SHP77 treated with DMSO at 0.1 percent for 48 hours (cell line): ENCODE measurements around the gene PRKAG3.

Experiments used
- DNase-seq: peaks from one replicate; lab custom pipeline; 2025; lab: John Stamatoyannopoulos, UW

Gene PRKAG3

DNA sequence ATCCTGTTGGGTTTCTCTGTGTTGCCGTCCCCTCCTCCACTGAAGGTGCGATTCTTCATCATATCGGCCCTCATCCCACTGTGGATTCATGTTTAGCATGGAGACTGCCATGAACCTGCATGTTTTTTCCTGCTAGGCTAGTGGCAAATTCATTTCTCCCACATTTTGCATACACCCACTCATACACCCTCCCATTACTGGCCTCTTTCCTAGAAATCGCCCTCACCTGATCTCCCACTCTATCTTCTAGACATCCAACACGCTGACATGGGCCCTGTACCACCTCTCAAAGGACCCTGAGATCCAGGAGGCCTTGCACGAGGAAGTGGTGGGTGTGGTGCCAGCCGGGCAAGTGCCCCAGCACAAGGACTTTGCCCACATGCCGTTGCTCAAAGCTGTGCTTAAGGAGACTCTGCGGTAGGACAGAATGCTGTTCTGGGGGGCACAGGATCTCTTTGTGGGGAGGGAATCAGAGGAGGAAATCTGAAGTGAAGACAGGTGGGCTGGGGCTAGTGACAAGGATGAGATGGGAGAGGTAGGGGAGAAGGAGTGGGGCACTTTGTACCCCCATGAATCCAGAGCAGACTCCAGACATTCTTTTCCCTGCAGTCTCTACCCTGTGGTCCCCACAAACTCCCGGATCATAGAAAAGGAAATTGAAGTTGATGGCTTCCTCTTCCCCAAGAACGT is 17.7 kb downstream of the PRKAG3 start:
- DNase-seq: no peak

DNA sequence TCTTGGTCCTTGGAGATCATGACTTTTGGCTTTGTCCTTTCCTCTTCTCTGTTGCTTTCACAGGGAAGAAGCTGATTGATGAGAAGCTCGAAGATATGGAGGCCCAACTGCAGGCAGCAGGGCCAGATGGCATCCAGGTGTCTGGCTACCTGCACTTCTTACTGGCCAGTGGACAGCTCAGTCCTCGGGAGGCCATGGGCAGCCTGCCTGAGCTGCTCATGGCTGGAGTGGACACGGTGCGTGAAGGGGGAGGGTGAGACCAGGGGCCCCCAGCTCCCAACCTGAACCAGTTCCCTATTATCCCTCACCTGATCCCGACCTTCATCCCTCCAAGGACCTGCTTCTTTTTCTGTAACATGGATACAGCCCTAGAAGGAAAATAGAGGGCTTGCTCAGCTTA is 18.7 kb downstream of the PRKAG3 start:
- no peak for DNase-seq

DNA sequence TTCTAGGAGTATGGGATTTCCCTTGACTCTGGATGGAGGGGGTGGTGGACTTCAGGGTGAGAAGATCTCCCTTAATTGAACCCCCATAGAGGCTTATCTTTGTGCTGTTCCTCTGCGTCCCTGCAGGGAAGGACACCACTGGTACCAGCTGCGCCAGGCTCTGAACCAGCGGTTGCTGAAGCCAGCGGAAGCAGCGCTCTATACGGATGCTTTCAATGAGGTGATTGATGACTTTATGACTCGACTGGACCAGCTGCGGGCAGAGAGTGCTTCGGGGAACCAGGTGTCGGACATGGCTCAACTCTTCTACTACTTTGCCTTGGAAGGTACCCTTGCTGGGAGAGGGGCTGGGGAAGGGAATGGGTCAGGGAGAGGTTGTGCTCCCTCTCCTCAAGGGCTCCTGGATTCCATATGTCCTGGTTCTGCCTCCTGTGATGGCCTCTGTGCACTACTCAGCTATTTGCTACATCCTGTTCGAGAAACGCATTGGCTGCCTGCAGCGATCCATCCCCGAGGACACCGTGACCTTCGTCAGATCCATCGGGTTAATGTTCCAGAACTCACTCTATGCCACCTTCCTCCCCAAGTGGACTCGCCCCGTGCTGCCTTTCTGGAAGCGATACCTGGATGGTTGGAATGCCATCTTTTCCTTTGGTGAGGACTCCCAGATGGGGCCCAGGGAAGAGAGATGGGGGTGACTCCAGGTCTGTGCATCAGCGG is 19.3 kb downstream of the PRKAG3 start:
- no peak for DNase-seq

DNA sequence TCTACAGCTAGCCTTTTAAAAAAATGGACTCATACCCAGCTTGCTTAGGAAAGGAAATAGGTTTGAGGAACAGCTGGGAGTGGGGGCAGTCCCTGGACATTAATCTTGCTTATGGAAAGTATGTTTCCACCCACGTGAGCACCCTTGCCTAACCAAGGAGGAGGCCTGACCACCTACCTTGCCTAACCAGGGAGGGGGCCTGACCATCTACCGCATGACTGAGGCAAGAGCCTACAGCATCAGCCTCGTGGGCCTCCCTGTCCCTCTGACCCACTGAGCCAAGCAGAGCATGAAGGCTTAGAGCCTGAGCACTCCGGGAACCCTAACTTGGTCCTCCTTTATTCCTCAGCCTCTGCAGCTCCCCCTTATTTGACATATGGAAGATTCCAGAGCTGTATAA is 20.2 kb downstream of the PRKAG3 start:
- no peak for DNase-seq

DNA sequence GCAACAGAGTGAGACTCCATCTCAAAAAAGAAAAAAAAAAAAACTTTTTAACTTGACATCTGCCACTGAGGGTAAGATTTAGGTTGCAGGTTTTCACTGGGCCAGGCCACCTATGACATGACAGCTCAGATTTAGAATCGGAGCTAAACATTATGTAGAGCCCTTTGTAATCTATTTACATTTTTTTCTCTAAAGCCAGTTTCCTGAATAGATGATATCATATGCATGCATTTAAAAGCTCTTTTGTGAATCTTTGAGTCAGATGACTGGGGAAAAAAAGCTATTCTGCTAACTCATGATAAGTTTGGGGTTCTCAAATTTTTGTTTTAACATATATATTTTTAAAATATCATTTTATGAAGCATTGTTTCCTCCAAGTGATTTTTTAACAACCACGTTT is 21.3 kb downstream of the PRKAG3 start:
- no peak for DNase-seq

DNA sequence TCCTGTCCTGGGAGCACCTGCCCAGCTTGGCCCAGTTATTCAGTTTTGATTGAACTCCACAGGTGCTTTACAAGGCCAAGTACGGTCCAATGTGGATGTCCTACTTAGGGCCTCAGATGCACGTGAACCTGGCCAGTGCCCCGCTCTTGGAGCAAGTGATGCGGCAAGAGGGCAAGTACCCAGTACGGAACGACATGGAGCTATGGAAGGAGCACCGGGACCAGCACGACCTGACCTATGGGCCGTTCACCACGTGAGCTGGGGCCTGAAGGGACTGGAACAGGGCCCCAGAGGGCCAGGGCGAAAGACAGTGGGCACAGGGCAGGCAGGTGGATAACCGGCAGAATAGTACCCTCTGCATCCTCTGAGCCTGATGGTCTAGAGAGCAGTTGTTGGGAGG is 22.1 kb downstream of the PRKAG3 start:
- DNase-seq: no peak

DNA sequence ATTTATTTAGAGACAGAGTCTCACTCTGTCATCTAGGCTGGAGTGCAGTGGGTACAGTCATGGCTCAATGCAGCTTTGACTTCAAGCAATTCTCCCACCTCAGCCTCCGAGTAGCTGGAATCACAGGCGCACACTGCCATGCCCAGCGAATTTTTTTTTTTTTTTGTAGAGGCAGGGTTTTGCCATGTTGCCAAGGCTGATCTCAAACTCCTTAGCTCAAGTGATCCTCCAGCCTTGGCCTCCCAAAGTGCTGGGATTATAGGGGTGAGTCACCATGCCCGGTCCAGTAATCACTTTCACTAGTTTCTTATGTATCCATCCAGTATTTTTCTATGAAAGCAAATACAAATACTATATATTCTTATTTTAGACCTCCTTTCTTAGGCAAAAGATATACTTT is 24.0 kb downstream of the PRKAG3 start:
- DNase-seq: no peak

DNA sequence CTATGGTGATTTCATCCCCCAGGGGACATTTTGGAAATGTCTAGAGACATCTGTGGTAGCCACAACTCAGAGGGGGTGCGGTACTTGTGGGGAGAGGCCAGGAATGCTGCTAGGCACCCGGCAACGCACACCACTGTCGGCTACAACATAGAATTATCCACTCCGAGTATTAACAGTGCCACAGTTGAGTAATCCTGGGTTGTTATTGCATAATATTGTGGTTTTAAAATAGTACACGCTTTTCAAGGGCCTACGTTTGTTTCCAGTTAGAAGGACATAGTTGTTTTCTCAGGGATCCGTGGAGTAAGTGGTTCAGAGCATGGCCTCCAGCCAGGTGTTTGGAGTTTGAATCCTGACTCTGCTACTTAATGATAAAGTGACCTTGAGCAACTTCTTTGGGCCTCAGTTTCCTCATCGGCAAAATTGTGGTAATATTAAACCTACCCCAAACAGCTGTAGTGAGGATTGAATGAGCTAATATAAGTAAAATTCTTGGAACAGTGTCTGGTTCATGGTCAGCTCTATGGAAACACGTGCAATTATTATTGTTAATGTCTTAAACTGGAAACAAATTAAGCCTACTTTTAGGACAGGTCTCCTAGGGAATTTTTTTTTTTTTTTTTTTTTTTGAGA is 25.1 kb downstream of the PRKAG3 start:
- no peak for DNase-seq

DNA sequence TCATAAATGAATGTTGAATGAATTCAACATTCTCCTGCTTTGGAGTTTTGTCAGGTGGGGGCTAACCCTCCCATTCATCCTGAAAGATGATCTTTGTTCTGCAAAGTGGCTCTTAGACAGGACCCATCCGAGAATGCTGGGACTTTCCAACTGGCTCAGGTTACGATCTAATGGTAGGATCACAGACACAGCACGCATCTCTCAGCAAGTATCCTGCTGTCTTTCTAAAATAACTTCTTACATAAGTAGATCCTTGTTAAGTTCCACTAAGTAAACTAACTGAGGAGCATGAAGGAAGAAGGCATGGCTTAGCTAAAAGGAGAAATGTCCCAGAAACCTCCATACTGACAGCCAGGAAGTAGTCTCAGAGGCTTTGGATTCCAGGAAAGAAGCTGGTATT is 26.0 kb downstream of the PRKAG3 start:
- DNase-seq: no peak

DNA sequence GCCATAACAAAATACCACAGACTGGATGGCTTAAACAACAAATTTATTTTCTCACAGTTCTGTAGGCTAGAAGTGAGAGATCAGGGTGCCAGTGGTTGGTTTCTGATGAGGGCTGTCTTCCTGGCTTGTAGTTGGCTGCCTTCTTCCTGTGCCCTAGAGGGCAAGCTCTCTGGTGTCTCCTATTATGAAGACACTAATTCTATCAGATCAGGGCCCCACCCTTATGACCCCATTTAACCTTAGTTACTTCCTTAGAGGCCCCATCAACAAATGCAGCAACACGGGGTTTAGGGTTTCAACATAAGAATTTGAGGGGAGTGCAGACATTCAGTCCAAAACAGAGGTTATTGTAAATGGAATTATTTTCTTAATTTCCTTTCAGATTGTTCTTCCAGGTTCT is 26.8 kb downstream of the PRKAG3 start:
- no peak for DNase-seq

DNA sequence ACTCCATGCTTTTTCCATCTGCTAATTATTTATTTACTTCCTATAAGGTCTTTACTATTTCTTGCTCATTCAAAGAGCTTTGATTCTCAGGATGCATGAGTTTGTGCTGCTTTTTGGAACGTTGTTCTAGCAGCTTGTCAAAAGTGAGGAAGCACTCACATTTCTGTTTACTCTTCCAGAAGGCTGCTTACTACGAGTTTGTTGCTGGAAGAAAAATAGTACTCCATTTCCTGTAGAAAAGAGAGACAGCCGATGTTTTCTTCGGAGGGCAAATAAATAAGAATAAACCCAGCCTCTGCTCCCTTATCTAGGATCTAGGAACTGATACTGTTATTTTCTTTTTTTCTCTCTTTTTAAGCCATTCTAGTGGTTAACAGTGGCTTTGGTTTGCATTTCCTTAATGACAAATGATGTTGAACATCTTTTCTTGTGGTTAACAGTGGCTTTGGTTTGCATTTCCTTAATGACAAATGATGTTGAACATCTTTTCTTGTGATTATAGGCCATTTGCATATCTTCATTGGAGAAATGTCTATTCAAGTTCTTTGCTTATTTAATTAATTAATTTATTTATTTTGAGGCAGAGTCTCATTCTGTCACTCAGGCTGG is 29.1 kb downstream of the PRKAG3 start:
- no peak for DNase-seq

DNA sequence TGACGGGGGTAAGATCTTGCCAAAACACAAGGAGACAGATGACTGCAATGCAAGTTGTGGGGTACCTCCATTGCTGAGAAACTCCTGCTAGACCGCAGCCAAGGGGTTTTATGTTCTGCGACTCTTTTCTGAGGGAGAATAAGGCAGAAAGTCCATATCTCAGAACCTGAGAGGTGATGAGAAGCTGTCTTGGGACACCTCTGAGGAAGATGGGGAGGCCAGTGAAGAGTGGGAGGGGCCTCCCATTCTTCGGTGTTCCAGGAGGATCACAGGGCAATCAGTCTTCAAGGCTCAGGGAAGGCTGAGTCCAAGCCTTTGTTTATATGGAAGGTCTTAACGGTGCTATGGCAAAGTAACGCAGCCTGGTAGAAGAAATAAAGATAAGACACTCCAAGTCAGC is 31.6 kb downstream of the PRKAG3 start:
- DNase-seq: no peak

DNA sequence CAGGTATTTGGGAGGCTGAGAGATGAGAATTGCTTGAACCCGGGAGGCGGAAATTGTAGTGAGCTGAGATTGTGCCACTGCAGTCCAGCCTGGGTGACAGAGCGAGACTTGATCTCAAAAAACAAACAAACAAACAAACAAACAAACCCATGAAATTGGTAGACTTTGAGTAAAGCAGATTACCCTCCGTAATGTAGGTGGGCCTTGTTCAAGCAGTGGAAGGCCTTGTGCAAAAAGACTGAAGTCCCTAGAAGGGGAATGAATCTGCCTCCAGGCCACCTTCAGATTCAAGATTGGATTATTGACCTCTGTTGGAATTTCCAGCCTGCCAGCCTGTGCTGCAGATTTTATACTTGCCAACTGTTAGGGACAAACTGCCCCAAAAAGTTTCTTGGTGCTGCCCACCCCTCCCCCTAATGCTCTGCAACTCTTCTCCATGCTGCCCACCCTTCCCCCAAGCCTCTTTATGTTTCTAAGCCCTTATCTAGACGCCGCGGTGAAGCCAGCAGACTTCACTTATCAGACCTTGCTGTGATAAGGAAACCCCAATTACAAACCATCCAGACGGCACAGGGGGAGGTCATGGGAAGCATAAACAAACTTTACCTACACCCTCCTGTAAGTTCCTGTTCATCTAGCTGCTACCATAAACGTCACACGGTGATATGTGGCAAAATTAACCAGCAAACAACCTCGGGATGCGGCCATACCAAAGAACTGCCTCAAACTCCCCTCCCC is 32.7 kb downstream of the PRKAG3 start:
- DNase-seq: no peak

DNA sequence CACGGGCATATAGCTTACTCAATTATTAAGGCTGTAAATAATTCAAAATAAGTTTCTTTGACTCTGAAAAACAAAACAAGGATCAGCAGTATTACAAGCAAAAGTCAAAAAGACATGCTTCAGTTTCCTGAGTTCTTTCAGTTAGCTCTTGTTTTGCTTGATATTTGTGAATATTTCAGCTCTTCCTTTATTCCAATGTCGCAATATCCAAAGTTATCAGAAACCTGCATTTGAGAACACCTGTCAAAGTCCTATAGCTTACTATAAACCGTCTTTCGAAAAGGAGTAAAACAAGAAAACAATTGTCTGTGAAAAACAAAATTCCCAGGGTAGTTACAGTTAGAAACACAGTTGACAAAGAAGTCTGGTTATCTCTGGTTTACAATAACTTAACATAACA is 34.9 kb downstream of the PRKAG3 start:
- no peak for DNase-seq

DNA sequence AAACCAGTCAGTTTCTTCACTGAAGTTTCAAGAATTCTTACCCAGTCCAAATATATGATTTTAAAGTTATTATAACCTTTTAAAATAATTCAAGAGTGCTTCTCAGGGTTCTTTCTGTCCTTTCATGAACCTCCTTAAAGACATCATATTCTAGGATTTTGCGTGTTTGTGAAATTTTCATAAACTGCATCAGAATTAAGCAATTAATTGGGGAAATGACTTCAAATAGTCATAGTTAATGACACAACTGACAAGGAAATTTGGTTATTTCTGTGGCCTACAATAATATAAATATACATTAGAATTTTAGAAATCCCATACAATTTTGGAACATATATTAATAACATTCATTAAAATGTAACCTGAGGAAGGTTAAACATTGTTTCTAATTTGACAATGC is 39.2 kb downstream of the PRKAG3 start:
- no peak for DNase-seq

DNA sequence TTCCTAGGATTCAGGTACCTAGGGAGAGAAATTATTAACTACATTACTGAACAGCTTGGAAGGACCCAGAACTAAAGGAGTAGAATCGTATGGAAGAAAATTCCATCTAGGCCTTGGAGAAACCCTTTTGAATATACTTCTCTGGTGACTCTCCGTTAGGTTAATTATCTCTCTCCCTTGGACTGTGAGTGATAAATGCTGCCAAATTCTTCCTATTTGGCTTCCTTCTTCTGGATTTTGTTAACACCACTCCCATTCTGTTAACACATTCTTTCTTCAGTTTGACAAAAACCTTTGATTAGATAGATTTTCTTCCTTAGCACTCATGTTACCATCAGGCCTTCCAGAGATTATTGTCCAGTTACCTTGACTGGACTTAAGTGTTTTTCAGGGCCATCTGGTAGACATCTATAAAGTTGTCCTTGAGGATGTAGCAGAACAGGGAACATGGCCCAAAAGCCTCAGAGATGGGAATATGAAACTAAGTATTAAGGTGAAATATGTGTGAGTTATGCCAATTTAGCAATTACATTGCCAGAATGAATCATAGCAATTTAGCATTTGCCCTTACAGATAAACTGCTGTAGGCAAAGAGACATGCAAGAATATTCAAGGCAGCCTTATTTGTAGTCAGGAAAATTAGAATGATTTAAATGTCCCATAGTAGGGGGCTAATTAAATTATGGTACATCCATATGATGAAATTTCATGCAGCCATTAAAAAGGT is 42.9 kb downstream of the PRKAG3 start:
- DNase-seq: no peak

DNA sequence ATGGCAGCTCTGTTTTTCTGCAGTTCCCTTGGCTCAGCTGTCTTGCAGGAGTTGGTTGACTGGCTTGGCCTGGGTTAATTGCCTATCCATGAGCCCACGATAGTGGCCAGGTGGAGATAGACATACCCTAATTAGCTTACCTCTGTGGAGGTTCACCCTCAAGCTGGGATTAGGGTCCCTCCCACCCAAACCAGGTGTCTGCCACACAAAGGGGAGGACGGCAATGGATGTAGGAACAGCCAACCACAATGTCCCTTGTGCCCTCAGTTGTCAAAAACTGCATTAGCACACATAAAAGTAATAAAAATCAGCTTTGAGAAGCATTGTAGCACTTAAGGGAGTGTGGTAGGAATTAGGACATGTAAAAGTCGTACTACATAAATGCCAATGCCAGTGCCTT is 45.5 kb downstream of the PRKAG3 start:
- no peak for DNase-seq

DNA sequence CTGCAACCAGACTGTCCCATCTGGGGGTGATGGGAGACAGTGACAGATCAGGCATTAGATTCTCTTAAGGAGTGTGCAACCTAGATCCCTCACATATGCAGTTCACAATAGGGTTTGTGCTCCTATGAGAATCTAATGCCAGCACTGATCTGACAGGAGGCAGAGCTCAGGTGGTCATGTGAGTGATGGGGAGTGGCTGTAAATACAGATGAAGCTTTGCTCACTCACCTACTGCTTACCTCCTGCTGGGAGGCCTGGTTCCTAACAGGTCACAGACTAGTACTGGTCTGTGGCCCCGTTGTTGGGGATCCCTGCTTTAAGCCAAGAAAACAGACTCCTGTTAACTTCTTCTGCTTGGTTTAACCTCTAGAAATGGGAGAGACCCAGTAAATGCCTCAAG is 46.5 kb downstream of the PRKAG3 start:
- DNase-seq: no peak

DNA sequence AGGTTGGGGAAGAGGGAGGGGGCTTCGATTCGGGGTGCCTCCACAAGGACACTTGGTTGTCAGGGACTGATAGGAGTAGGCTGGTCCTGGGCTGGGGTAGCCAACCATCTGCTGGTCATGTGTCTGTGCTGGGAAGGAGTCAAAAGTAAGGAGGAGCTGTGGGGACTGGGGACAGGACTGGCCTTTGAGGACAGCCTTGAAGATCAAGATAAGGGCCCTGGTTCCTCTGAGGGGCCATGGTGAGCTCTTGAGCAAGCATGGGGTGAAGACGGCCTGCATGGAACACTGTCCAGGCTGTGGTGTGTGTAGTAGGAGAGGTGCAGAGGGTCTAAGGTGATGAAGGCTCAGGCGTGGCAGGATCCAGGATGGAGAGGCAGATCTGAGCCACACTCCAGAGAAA is 47.9 kb downstream of the PRKAG3 start:
- no peak for DNase-seq

DNA sequence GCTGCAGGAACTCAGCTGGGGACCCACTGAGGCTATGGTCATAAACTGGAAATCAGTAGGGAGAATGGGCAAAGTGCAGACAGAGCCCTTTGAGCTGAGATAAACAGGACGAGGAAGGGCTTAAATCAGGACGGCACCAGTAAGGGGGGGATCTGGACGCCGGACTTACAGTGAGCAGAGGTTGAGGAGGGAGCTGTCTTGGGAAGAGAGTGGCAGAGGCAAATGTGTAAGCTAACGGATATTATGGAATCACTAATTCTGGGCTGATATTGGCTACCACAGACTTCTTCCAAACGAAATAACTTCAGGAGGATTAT is 49.1 kb downstream of the PRKAG3 start:
- no peak for DNase-seq

DNA sequence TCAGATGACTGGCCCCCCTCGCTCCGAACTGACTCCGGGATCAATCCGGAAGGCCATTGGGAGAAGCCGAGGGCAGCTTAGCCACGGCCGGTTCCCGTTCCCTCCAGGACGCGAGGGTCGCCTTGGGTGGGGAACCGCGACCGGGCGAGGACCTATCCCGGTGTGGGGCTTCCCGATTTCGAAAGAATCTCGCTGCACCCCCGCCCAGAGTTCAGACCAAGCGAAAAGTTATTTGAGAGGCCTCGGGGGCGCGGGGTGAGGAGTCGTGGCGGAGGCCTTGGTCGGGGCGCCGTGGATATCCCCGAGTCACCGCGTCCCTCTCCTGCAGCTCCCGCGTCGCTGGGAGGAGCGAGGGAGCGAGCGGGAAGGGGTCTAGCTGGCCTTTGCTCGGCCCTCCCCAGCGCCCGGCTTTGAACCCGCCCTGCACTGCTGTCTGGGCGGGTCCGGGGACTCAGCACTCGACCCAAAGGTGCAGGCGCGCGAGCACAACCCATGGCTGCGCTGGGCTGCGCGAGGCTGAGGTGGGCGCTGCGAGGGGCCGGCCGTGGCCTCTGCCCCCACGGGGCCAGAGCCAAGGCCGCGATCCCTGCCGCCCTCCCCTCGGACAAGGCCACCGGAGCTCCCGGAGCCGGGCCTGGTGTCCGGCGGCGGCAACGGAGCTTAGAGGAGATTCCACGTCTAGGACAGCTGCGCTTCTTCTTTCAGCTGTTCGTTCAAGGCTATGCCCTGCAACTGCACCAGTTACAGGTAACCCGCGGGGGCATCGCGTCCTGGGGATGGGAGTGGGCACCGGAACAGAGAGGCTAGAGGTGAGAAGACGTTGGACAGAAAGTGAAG is 49.7 kb downstream of the PRKAG3 start, which contains the start of gene CYP27A1:
Gene CYP27A1, plus strand, starts transcription at position 457 of the 837 bp plus-strand sequence. Its CDS starts 36 bp downstream, at position 493.
- DNase-seq: no peak
